ENCODE data around the gene ZNF423. TPM values are rescaled to one million over a fixed set of nuclear protein-coding genes. Genes with fewer than 3 reads are reported as not detected.

Gene ZNF423
- total RNA-seq, 1 donor from 2014 or later = 4.7 TPM

DNA sequence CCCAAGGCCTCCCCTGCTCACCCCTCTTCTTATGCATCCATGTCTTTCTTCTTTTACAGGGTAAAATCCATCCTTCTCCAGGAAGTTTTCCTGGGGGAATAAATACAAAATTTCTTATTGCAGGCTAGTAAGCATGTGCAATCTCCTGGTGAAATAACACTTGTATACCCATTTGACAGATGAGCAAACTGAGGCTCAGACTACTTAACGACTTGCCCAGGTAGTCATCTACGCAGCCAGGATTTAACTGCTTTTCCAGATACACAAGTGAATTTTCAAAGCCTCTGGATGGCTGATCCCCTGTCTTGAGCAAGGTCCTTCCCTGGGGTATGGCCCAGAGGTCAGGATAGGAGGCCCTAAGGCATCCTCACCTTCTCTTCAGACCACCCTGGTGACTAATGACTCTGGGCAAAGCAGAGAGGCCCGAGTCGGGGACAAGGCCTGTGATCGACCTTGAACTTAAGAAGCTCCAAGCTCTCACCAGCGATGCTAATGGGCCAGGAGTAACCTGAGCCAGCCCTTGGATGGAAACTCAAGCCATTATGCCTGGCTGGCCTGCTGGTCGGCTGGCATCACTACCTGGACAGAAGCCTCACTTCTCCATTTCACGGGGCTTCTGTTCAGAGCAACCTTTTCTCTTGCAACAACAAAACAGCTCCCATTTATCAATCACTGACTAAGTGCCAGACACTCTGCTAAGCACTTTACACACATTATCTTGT, 33.1 kb downstream of the ZNF423 start:
- no peak for DNase-seq

- DNase-seq = no peak
Observed at GRCh38 chr16:49821614-49822282, 34.2 kb downstream of the ZNF423 start.

- no peak for DNase-seq
Observed at GRCh38 chr16:49821156-49821555, 34.8 kb downstream of the ZNF423 start.

DNA sequence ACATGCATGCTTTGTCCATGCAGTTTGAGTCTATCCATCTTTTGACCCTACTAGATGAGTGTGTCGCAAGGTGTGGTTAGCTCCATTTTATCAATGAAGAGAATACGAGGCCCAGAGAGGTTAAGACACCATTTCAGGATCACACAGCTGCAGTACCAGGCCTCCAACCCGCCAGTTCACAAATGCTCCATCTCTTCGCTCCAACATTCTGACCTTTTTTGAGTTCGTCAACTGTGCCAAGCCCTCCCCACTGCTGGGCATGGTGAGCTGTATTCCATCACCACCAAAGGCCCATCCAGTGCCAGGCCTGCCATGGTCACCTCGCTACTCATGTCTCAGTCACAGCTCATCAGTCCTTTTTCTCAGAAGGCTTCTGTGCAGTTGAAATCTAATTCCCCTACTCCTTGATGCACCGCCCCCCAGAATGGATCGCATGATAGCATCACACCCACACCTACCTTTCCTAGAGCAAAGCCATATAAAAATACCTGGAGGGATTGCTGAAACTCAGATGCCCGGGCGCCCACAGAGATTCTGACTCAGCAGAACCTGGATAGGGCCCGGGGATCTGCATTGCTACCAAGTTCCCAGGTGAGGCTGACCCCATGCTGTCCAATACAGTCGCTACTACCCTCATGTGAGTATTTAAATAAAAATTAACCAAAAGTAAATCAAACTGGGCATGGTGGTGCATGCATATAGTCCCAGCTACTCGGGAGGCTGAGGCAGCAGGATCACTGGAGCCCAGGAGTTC, 38.0 kb downstream of the ZNF423 start:
- DNase-seq = no peak

DNA sequence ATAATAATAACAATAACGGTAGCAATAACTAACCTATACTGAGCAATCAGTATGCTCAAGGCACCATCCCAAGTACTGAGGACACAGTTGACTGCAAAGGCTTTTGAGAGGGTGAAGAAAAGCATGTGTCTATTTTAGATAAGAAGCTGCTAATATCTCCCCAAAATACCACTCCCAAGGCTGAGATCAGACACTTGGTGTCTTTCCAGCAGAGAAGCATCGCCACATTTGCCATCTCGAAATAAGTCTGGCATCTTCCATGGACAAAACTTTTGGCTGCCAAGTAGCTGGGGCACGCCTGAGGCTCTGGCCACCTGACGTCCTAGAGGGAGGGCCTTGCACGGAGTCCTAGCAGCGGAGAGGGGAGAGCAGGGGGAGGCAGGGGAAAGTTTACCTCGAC, 39.0 kb downstream of the ZNF423 start:
- no peak for DNase-seq

DNA sequence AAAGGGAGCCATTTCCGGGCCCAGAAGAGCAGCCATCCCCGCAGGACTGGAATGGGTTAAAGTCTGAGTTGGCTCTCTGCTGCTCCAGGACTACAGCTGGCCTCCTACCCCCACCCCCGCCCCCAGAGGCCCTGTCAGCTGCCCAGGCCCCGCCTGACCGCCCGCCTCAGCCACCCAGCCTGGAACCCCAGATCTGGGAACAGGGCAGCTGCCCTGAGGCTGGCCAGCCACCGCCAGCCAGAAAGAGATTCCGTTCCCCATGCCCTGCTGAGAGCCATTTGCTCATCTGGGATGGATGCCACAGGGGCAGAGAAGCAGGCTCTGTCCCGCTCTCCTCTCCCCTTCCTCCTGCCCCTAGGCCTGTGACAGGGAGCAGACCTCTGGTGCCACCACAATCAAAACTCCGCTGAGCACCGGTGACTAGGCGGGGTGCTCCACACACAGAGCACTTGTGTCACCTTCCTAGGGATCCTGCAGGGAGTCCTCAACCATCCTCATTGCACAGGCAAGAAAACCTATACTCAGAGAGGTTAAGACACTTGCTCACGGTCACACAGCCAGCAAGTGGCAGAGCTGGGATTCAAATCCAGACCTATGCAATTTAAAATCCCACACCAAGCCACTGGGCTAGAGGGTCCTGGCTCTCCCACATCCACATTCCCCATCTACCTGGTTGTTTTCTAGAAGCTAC, 44.1 kb downstream of the ZNF423 start:
- peak; percentile 16 for DNase-seq

- no peak for DNase-seq
Observed at GRCh38 chr16:49810831-49811230, 45.1 kb downstream of the ZNF423 start.

- DNase-seq = no peak
Observed at GRCh38 chr16:49809561-49809960, 46.4 kb downstream of the ZNF423 start.

DNA sequence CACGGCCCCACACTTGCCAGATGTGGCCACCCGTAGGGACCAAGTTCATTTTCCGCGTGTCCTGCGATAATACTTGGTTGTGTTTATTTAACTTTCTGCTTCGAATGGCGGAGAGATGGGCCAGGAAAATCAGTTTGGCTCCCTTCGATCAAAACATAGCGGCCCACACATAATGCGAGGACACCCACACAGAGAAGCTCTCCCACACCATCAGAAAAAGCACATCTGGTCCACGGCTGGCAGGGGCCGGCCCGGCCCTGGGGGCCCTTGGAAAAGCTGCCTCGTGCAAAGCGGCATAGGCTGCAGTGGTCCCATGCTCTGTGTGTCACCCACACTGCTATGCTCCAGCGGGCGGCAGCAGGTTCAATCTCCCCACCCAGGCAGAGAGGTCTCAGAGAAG, 46.9 kb downstream of the ZNF423 start:
- no peak for DNase-seq

GRCh38 chr16:49806446-49806845, 49.5 kb downstream of the ZNF423 start:
- DNase-seq = no peak

- no peak for DNase-seq
Observed at GRCh38 chr16:49801290-49801689, 54.6 kb downstream of the ZNF423 start.

- DNase-seq = no peak
Observed at GRCh38 chr16:49800876-49801275, 55.0 kb downstream of the ZNF423 start.

GRCh38 chr16:49800441-49800840, 55.5 kb downstream of the ZNF423 start:
- DNase-seq = no peak

DNA sequence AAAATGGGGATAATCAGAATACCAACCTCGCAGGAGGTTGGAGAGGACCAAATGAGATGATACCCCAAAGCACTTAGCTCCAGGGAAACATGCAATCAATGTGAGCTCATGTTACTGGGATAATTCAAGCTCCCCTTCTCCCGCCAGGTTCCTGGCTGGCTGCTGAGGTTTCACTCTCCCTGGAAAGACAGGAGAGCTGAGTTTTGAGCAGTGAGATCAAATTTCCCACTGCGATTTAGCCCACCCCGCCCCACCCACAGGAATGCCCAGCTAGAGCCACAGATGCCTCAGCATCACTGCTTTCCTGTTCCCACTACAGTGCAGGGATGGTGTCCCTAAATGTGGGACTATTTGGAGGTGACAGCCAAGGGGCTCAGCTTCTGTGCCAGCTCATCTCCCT, 56.7 kb downstream of the ZNF423 start:
- no peak for DNase-seq

DNA sequence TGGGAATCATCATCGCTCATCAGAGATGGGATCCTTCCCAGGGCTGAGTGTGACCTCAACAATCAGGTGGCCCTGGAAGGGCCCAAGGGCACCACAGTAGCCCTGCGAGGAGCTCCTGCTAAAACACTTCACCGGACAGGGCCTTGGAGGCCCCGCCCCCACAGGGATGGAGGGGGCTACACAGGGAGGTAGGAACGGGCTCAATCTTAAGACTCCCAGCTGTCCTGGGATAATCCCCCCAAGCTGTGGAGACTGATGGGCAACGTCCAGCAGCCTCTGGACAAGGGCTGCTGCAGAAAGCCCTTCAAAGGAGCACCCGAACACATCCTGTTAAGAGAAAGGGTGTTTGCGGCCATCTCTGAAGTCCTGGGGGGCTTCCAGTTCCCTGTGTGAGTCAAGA, 60.4 kb downstream of the ZNF423 start:
- DNase-seq = no peak

GRCh38 chr16:49793244-49793643, 62.7 kb downstream of the ZNF423 start:
- DNase-seq = no peak

- DNase-seq = no peak
Observed at GRCh38 chr16:49789616-49790015, 66.3 kb downstream of the ZNF423 start.

GRCh38 chr16:49788986-49789385, 66.9 kb downstream of the ZNF423 start:
- DNase-seq = no peak

GRCh38 chr16:49788572-49788971, 67.3 kb downstream of the ZNF423 start:
- no peak for DNase-seq

DNA sequence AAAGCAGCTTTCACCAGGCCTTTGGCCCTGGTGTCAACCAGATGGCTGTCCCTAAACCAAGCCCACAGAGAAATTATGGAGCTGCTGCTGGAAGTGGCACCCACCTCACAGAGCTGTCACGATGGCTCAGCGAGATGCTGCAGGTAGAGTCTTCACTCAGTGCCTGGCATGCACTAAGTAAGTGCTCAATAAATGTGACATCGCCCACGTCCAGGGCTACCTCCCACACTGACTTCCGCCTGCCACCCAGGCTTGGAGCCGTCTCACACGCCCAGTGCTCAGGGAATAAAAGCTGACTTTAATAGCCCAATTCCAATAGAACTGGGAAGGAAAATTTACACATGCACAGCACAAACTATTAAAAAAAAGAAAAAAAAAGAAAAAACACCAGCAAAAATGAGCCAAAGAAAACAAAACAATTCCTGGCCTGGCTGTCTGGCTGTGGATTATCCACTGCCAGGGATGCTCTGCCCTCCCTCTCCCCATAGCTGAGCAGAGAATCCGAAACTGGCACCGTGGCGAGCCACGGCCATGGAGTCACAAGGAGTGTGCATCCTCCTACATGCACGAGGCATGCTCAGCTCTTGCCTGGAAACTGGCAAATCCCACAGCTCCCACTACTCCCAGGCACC, 68.9 kb downstream of the ZNF423 start:
- DNase-seq = no peak

- no peak for DNase-seq
Observed at GRCh38 chr16:49785970-49786369, 69.9 kb downstream of the ZNF423 start.

DNA sequence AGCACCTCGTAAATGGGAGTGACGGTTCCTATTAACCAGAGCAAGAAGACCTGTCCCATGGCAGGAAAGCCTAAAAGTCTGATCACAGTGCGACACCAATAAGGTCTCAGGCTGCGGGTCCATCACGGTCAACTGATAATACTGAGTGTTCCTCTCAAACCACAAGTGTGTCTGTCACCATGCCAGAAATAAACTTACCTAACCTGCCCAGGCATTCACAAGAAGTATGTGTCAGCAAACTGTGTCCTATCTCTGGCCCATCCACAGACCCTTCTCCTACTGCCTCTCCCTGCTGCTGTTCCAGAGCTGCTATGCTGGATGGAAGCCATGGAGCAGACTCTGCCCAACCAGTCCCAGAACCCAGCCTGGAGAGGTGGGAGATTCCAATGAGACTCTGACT, 73.5 kb downstream of the ZNF423 start:
- DNase-seq = no peak

All from occipital lobe (tissue), 2 donors.